Kidney (tissue), 14 donors: ENCODE measurements around the gene SPHKAP. TPM values are rescaled to one million over a fixed set of nuclear protein-coding genes. Genes with fewer than 3 reads are reported as not detected.

Experiments used
- DNase-seq, 5 donors: peaks; one replicate each; pipeline ENCODE4 v3.0.0-alpha.2; 2013 to 2020
- FAIRE-seq: peaks from 2 replicates; lab custom pipeline; 2012; peaks lifted over from hg19 to GRCh38; lab: Jason Lieb, UNC
- H3K27ac ChIP-seq, 2 donors: one replicate each; pipeline ENCODE4 v1.7.0; 2013; ENCODE audit warnings: low read depth in 2 of 2, low read length in 2 of 2, inconsistent platforms in 1 of 2
- H3K27me3 ChIP-seq: one replicate; pipeline ENCODE4 v1.7.1; 2013; ENCODE audit warnings: low read length, inconsistent platforms; ENCODE audit not compliant: control insufficient read depth, insufficient read depth
- H3K36me3 ChIP-seq, 3 donors: one replicate each; pipeline versions ENCODE4 v1.7.0 to v1.7.1; 2013; ENCODE audit warnings: low read length in 3 of 3, control low read depth in 1 of 3, inconsistent platforms in 1 of 3; ENCODE audit not compliant: insufficient read depth in 3 of 3, control insufficient read depth in 2 of 3
- H3K4me1 ChIP-seq, 3 donors: one replicate each; pipeline versions ENCODE4 v1.7.0 to v1.7.1; 2013; ENCODE audit warnings: low read length in 3 of 3, inconsistent platforms in 1 of 3, low read depth in 1 of 3; ENCODE audit not compliant: control insufficient read depth in 2 of 3, insufficient read depth in 2 of 3
- H3K4me3 ChIP-seq, 3 donors: one replicate each; pipeline versions ENCODE4 v1.7.0 to v1.8.1; 2013; ENCODE audit warnings: low read length in 3 of 3, control low read depth in 1 of 3, inconsistent platforms in 1 of 3
- H3K9ac ChIP-seq, 3 donors: one replicate each; pipeline versions ENCODE4 v1.7.0 to v1.7.1; 2013; ENCODE audit warnings: low read length in 3 of 3, control low read depth in 1 of 3, inconsistent platforms in 1 of 3
- H3K9me3 ChIP-seq, 3 donors: one replicate each; pipeline versions ENCODE4 v1.7.0 to v1.7.1; 2013; ENCODE audit warnings: low read length in 3 of 3, control low read depth in 1 of 3, inconsistent platforms in 1 of 3; ENCODE audit not compliant: control insufficient read depth in 2 of 3, insufficient read depth in 1 of 3
- CTCF ChIP-seq: IDR thresholded peaks from 3 replicates; pipeline ENCODE4 v1.5.1; 2012; ENCODE audit warnings: mild to moderate bottlenecking, moderate library complexity, borderline replicate concordance; ENCODE audit not compliant: insufficient read depth; ENCODE audit errors: extremely low read depth
- intact Hi-C: fragments of 100-400 bp; cut with DNase I; formaldehyde crosslinking; loops from one replicate; pipeline ENCODE4 v1.11.1; 2022
- polyA plus RNA-seq: library from polyadenylated mRNA; stranded (reverse); fragments of 350-450 nt; fragmentation: Illumina TruSeq; extraction: RNeasy Lipid Tissue Mini Kit (QIAGEN cat#74804); gene quantifications from one replicate; pipeline ENCODE4 v1.2.3, GENCODE V29; 2014; ENCODE audit warnings: low read depth, low replicate concordance; ENCODE audit not compliant: insufficient read depth
- total RNA-seq: library from RNA; stranded (reverse); fragmentation: NEBNext Ultra II Directional; extraction: Animal tissue kit (Norgen Biotek cat#: 25700); gene quantifications from one replicate; pipeline ENCODE4 v1.2.1, GENCODE V29; 2021
- donor health status: control.
- donor health status: control.
- donor health status: control.
- donor health status: control.
- donor health status: control.
- donor health status: DM: yes; HTN: yes; CAD: no.
- donor health status: Normal renal cell carcinoma (clear cell type).

SPHKAP gene
- total and polyA plus RNA-seq, 2 donors from 2014 or later: 0.03 TPM; not detected in 1

GRCh38 chr2:228015741-228016140 is 165.7 kb downstream of the SPHKAP start:
- Histone ChIP-seq H3K9me3 (no peaks in the 10 kb centered on the region), H3K4me1 (no peaks in the 10 kb centered on the region), H3K27ac (no peak overlapping the region), H3K9ac (no peak overlapping the region), H3K36me3 (no peaks in the 10 kb centered on the region), H3K4me3 (no peak overlapping the region), H3K27me3 (no peaks in the 10 kb centered on the region)
- no peak for TF ChIP-seq CTCF
- no peak for FAIRE-seq
- intact Hi-C loops: no loop called here
- DNase-seq: no peak

GRCh38 chr2:227996366-227996765 is 185.1 kb downstream of the SPHKAP start:
- Histone ChIP-seq H3K27ac (no peak overlapping the region), H3K9ac (no peak overlapping the region), H3K27me3 (no peaks in the 10 kb centered on the region), H3K9me3 (no peaks in the 10 kb centered on the region), H3K4me1 (no peaks in the 10 kb centered on the region), H3K4me3 (no peak overlapping the region), H3K36me3 (no peaks in the 10 kb centered on the region)
- FAIRE-seq: no peak
- no peak for TF ChIP-seq CTCF
- intact Hi-C loops: no loop called here
- DNase-seq: no peak

- no peak for FAIRE-seq
- no peak for TF ChIP-seq CTCF
- Histone ChIP-seq H3K36me3 (no peaks in the 10 kb centered on the region), H3K9me3 (no peaks in the 10 kb centered on the region), H3K27me3 (no peaks in the 10 kb centered on the region), H3K4me3 (no peak overlapping the region), H3K27ac (no peak overlapping the region), H3K4me1 (no peaks in the 10 kb centered on the region), H3K9ac (no peak overlapping the region)
- DNase-seq: no peak
- intact Hi-C loops: no loop called here
Observed at GRCh38 chr2:227990937-227991336, 190.6 kb downstream of the SPHKAP start.

- H3K4me1 ChIP-seq: no peaks in the 10 kb centered on the region
- intact Hi-C loops: no loop called here
- no peak overlapping the region for H3K4me3 ChIP-seq
- H3K9ac ChIP-seq: no peak overlapping the region
- DNase-seq (no peak), FAIRE-seq (no peak)
- no peak overlapping the region for H3K27ac ChIP-seq
- H3K27me3 ChIP-seq: no peaks in the 10 kb centered on the region
- TF ChIP-seq CTCF: no peak
- no peaks in the 10 kb centered on the region for H3K9me3 ChIP-seq
- H3K36me3 ChIP-seq: no peaks in the 10 kb centered on the region
Observed at GRCh38 chr2:227973241-227973640, 208.2 kb downstream of the SPHKAP start.
